GM21423 (cell line): ENCODE data around the gene PDE6G.
"Not testable (repeated sequence)": the region's sequence is repeated elsewhere in the genome, so short reads cannot be mapped to it uniquely, and the experiment has no call there.

ENCODE experiments used
- ATAC-seq: cut with Tn5 transposase; IDR thresholded peaks from one replicate; pipeline ENCODE4 v1.9.1; 2021; ENCODE audit warnings: mild to moderate bottlenecking, moderate library complexity; ENCODE audit not compliant: unreplicated experiment

Gene PDE6G

DNA sequence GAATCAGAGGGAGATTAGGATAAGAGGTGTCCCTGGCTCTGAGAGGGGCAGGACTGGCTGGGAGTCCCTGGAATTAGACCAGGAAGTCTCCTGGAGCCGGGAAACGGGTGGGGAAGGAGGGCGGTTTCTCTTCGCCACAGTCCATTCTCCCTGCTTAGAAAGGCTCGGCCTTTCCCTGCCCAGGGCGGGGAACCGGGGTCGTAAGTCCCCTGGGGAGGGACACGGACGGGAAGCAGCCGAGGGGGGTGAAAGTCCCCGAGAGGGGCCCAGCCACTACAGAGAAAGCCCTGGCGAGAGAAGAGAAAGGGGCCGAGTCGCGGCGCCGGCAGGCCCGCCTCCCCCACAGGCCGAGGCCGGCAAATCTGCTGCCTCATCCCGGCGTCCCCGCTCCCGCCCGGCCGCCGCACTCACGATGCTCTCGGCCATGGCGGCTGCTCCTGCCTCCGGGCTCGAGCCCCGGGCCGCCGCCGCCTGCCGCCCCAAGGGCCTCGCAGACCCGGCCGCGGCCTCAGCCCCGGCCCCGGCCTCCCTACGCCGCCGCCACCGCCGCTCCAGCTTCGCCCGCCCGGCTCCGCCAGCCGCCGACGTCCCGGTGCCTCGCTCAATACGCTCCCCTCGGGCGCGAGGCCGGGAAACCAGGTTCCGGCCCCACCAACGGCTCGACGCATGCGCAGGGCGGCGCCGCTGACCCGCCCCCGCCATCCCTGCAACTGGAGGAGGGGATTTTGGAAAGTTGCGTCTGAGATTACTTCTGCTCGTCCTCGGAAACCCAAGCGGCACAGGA, 19.6 kb downstream of the PDE6G start, which contains the start of the genes NPLOC4 and TSPAN10:
NPLOC4 (minus strand) TSS at position 608 of the 784 bp plus-strand sequence; CDS start at position 426, 182 bp downstream.
TSPAN10 (plus strand) TSS at position 692 of the 784 bp plus-strand sequence. CDS start 5,217 bp downstream, outside the sequence.
- ATAC-seq: peak; percentile 70

DNA sequence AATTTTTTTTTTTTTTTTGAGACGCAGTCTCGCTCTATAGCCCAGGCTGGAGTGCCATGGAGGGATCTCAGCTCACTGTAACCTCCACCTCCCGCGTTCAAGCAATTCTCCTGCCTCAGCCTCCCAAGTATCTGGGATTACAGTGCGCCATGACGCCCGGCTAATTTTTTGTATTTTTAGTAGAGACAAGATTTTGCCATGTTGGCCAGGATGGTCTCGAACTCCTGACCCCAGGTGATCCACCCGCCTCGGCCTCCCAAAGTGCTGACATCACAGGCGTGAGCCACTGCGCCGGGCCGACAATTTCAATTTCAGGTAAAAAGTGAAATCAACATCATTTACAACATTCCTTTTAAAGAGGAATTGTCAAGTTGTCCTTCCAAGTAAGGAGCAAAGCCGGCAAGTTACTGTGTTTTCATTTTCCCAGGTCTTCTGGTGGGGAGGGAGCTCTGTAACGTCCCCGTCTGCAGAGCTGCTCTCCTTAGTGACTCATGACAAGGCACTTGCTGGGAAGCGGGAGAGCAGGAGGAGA, 20.3 kb downstream of the PDE6G start:
- peak; percentile 11 for ATAC-seq

DNA sequence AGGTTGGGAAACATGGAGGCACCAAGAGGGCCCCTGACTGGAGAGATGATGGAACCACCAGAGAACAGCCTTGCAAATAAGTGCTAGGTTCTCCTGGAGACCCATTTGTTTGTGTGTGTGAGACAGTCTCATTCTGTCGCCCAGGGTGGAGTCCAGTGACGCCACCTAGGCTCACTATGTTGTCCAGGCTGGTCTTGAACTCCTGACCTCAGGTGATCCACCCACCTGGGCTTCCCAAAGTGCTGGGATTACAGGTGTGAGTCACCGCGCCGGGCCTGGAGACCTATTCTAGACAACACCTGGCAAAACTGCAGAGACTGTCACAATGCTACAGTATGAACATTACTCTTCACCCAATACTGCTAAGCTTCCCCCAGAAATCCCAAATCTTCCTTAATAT, 20.9 kb downstream of the PDE6G start:
- ATAC-seq: no peak

DNA sequence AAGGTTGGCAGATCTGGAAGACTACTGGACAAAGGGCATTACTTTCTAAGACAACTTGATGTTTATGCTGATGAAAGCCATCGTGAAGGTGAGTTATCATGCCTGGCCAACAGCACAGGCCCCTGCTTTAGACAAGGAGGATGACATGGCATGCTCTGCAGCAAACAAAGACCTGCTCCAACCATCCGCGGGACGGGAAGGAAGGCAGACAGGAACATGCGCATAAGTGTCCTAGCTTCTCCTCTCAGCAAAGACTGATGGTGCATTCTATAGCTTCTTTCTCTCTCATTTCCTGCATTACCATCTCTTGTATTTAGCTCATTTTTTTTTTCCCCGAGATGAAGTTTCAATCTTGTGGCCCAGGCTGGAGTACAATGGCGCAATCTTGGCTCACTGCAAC, 24.9 kb downstream of the PDE6G start:
- ATAC-seq: no peak

DNA sequence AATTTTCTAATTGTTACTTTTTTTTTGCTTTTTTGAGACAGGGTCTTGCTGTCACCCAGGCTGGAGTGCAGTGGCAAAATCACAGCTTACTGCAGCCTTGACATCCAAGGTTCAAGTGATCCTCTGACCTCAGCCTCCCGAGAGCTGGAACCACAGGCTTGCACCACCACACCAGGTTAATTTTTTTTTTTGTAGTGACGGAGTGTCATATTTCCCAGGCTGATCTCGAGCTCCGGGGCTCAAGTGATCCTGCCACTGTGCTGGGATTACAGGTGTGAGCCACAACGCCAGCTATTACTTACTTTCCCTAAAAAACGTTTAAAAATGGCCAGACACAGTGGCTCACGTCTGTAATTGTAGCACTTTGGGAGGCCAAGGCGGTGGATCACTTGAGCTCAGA, 26.1 kb downstream of the PDE6G start:
- no peak for ATAC-seq

DNA sequence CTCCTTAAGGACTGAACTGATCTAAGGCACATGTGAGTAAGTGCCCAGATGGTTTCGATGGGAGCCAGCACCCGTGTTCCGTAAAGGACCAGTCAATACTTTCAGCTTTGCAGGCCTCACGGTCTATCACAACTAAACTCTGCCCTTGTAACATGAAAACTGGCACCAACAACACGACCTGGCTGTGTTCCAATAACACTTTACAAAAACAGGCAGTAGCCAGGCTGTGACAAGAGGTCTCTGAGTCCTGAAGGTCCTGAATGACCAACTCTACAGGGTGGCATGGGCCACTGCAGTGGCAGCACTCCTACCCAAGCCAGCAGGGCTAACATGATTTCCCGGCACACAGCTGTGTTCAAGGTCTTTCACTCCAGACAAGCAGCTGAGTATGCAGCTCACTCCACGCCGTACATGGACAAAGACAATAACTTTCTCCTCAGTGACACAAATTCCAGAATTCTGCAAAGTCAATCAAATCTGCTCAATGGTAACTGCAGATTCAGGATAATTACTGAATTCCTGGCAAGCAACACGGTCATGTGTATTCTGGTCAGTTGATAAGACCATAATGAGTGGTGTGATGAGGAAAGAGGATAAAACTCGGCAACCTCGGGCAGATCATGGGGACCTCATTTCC, 34.7 kb downstream of the PDE6G start:
- ATAC-seq: no peak

DNA sequence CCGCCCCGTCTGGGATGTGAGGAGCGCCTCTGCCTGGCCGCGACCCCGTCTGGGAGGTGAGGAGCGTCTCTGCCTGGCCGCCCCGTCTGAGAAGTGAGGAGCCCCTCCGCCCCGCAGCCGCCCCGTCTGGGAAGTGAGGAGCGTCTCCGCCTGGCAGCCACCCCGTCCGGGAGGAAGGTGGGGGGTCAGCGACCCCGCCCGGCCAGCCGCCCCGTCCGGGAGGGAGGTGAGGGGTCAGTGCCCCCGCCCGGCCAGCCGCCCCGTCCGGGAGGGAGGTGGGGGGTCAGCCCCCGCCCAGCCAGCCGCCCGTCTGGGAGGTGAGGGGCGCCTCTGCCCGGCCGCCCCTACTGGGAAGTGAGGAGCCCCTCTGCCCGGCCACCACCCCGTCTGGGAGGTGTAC, 38.0 kb downstream of the PDE6G start:
- ATAC-seq: not testable (repeated sequence)

DNA sequence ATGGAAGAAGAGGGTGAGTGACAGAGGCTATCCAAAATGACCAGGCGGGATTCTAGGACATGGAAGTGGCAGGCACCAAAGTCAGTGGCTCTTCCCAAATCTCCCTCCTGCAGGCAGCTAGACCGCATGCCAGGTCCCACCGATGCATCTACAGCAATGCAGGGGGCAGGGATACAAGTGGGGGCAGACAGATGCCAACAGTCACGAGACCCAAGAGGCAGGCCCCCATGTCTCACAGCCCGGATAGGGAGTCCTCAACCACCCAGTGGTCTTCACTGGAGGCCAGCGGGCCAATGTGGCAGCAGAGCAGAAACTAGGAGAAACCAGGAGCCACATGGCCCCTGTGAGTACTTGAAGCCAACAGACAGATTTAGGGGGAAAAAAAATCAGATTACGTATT, 39.5 kb downstream of the PDE6G start:
- ATAC-seq: no peak

DNA sequence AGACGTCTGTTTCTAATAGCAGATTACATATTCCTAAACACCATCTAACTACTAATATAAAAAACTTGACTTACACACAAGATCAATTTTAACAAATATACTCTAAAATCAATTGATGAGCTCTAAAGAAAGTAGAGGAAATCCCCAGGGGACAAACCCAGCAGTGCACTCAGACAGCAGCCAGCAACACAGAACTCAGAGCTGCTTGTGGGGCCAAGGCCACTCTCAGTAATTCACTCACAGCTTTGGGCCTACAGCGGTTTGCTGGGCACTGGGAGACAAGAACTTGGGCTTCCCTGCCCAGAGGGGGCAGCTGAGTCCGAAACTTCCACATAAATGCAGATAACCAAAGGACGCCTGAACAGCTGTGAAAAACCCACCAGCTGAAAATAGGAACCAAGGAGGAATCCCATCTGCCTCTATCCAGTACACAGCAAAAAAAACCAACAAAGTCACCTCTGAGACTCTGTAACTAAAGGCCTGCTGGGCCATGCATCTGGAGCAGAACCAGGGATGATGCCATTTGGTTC, 40.9 kb downstream of the PDE6G start:
- ATAC-seq: no peak

DNA sequence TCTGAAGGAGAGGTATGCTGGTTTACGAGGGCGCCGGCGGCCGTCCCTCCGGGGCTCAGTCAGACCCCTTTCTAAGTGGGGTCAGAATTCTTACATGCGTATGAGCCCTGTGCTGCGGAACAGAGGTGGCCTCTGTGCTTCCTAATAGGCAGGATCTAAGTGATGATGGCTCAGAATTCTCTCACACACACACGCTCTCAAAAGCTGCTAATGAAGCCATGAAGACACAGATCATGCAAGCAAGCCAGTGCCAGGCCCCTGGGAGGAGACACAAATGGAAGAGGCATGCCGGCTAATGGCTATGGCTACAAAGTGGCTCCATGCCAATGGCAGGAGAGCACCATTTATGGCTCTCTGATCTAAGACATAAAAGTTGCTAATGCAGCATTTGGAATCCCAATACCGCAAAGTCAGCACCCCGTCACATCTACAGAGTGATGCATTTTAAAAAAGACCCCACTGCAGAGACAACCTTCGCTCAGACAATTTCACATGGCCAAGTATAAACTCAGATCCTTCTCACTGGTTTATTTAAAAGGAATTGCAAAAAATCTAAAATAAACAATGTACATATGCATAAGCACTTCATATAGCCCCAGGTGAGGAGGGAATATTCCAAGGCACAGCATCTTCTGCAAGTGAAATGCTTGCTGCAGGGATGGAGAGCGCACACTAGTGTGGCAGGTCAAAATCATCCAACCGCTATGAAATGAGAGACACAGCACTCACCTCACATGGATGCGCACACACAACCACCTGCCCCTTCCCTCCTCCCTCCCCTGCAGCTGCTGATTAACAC, 44.0 kb downstream of the PDE6G start:
- ATAC-seq: no peak

DNA sequence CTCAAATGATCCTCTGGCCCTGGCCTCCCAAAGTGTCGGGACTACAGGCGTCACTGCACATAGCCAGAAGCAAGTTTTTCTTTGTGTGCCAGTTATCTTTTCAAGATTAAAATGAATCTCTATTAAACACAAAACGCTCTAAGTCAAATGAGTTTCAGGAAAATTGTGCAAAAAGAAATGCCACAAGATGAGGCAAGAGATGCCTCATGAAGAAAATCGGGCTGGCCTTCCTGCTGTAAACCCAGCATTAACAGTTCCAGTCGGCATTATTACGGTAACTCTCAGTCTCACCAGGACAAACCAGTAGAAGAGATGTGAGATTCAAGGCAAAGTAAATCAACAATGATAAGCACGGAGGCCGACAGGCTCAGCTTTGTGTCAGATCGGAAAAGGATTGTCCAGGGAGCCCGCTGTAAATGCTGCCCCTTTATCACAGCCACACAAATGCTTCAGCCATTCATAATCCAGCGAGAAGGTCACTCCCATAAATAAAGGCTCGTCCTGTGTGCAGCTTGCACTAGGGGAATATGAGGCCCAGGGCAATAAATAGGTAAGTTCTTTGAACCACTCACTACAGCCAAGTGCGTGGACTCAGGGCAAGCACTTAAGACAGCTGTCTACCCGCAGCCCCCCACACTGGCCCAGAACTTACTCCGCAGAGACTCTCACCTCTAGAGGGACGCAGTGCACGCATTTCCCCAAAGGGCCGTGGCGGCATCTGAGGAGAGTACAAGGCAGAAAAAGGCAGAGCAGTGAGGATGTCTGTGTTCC, 46.6 kb downstream of the PDE6G start:
- ATAC-seq: no peak

DNA sequence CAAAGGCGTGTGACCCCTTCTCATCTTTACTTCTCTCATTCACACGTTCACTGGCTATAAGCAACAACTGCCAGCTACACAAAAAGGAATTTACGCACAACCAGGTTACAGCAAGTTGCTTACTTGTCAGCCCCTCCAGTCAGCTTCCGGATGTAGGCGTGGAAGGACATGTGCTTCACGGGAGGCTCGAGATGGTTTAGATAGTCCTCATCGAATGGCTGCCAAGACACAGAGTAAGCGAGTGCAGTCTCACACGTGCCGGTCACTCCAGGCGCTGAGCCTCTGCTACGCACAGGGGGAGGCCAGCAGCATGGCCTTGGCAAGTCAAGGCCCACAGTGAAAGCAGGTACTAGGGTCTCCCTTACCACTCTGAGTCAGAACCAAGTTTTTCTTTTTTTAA, 47.7 kb downstream of the PDE6G start:
- ATAC-seq: no peak

DNA sequence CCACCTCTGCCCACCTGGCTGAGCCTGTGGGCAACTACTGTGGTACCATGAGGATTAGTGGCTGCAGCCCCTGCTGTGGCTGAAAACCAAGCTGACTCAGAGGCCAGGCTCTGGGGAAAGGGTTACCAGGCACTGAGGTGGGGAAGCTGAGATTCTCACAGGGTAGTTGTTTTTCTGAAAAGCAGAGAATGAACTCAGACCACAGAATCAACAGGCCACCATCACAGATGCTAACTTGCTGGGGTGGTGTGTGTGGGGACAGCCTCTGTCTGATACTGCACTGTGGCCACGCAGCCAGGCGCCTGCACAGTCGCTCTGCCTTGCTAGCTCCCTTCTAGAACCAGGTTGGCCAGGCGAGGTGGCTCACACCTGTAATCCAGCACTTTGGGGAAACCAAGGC, 48.3 kb downstream of the PDE6G start:
- ATAC-seq: no peak

DNA sequence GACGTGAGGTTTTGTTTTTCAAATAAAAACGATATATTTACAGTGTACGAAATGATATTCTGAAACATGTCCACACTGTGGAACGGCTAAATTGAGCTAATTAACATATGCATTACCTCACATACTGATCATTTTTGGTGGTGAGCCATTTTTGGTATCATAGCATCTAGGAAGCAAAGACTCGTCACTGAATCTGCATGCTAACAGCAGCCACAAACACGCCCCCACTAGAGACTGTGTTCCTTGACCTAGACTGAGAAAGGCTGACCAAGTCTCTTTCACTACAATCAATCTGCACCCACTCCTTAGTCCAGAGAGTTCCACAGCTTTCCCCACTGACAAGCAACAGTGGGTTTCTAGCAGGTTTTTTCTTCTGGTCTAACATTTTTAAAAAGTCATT, 48.9 kb downstream of the PDE6G start:
- ATAC-seq: no peak

DNA sequence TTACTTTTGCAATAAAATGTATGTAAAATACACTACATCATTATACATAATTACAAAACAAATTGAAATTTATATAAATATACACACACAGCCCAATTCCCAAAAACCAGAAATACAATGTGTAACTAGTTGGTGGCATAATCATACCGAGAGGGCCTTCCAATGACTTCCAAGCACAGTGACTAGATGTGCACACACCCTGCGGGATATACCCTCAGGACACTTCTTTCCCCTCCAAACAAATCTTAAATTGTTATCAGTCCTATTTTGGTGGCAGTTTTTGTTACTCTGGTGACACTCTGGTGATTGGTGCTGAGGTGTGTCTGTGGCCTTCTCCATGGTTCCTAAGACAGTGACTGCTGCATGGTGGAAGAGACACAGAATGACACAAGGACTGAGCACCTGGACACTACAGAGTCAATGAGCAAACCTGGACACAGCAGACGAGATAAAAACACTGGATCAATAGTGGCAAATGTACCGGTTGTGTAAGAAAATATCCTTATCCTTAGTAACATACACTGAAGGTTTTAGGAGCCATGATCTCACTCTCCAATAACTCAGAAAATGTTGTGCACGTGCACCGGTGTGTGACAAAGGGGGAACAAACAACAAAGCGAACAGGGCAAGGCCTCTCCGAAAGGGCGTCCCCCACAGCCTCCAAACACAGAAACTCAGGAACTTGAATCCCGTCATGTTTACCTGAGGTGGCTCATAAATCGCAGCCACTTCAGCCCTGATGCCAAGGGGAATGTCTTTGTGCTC, 52.3 kb downstream of the PDE6G start:
- no peak for ATAC-seq

DNA sequence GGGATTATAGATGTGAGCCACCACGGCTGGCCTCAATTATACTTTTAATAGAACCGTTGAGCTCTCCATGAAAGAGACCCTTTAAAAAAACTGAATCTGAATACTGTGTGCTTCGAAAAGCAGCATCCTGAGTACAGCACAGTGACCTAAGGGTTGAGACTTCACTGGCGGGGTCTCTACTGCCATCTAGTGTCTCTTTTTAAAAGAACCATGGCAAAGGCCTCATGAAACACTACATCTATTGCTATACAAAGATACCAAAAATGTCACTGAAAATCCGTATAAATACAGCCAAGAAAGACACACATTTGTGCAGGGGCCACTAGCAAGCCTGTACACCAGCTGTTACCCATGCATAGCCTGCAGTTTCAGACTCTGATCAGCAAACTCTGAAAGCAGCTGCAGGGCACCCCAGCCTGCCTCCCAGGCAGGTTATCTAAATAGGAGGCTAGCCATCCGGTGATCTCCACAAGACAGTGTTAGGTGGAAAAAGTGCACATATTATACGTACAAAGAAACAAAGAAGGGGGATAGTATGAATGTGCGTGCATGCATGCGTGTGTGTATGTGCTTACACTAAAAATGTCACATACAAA, 54.7 kb downstream of the PDE6G start:
- ATAC-seq: no peak
